Stimulated activated CD8-positive, alpha-beta memory T cell treated with anti-CD3 and anti-CD28 coated beads, Interleukin-7, amount 100 ng/mL, for 4 hours (primary cell): ENCODE results near the gene MAGI1.

Source experiments
- DNase-seq, 2 donors: peaks; one replicate each; pipeline ENCODE4 v3.0.0-alpha.2; 2020; ENCODE audit warnings: low read depth in 2 of 2

MAGI1 gene

DNA sequence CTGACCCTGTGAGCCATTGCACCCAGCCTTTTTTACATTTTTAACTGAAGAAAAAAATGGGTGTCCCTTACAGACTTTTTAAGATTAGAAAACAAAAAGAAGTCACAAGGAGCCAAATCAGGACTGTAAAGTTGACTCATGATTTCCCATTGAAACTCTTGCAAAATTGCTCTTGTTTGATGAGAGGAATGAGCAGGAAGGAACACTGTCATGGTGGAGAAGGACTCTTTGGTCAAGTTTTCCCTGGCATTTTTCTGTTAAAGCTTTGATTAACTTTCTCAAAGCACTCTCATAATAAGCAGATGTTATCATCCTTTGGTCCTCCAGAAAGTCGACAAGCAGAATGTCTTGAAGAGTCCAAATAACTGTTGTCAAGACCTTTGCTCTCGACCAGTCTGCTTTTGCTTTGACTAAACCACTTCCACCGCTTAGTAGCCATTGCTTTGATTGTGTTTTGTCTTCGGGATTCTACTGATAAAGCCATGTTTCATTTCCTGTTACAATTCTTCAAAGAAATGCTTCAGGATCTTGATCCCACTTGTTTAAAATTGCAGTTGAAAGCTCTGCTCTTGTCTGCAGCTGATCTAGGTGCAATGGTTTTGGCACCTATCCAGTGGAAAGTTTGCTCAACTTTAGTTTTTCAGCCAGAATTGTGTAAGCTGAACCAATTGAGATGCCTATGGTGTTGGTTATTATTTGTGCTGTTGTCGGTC, 369.4 kb downstream of the MAGI1 start:
- DNase-seq: no peak

- DNase-seq: no peak
Measured at GRCh38 chr3:65667963-65668362, 370.8 kb downstream of the MAGI1 start.

DNA sequence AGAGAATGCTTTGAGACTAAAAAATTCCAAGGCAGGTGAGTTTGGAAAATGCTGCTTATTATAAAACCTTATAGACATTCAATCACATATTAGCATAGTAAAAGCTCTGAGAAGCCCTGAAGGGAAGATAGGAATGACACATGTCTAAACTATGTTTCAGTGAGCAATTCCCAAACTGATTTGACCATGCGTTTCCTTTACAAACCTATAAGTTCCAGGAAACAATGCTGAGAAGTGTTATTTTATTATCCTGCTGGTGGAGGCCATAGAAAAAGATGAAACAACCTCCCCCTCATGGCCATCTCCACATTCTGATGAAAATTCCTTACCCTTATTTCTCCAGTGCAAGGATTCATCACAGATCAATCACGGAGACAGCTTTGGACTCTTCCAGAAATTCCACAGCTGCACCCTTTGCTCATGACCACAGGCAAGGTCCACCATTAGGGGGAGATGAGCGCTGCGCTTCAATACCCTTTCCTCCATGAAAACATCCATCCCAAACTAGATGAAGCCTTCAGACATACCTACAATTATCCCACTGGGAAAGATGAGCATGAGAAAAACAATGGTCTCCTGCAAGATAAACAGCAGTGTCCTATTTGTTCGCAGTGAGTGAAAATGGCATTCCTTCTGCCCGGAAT, 372.1 kb downstream of the MAGI1 start:
- DNase-seq: no peak

GRCh38 chr3:65665915-65666314, 372.8 kb downstream of the MAGI1 start:
- no peak for DNase-seq

- no peak for DNase-seq
Measured at GRCh38 chr3:65664931-65665330, 373.8 kb downstream of the MAGI1 start.

DNA sequence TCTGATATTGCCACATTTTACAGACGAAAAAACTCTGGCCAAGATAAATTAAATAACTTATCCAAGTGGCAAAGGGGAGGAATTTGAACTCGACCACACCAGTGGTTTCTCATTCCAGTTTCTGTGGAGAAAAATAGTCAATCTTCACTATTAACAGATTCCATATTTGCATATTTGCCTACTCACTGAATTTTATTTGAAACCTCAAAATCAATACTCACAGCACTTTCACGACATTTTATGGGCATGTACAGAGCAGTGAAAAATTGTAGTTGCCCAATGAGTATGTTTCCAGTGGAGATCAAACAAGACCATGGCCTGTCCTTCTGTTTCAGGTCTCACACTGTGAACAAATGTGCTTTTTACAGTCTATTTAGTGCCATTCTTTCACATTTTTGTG, 374.3 kb downstream of the MAGI1 start:
- no peak for DNase-seq

- DNase-seq: no peak
Measured at GRCh38 chr3:65662095-65662494, 376.6 kb downstream of the MAGI1 start.

- DNase-seq: no peak
Measured at GRCh38 chr3:65660000-65660598, 378.6 kb downstream of the MAGI1 start.

GRCh38 chr3:65659396-65659795, 379.3 kb downstream of the MAGI1 start:
- DNase-seq: no peak

GRCh38 chr3:65658401-65658800, 380.3 kb downstream of the MAGI1 start:
- no peak for DNase-seq

DNA sequence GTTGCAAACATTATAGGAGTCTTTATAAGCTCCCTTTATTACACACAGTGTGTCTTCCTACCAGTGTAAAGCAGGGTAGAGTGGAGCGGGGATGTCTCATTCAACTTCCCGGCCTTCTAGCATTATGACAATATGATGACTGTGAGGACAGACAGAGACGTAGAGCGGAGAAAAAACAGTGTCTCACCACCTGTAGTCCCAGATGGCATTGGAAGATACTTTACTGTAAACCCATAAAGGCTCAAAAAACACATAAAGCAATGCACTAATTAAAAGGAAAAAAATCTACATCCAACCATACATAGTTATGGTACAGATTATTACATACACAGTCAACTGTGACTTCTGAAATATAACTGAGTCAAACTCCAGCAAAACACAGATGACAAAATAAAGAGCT, 383.7 kb downstream of the MAGI1 start:
- no peak for DNase-seq

DNA sequence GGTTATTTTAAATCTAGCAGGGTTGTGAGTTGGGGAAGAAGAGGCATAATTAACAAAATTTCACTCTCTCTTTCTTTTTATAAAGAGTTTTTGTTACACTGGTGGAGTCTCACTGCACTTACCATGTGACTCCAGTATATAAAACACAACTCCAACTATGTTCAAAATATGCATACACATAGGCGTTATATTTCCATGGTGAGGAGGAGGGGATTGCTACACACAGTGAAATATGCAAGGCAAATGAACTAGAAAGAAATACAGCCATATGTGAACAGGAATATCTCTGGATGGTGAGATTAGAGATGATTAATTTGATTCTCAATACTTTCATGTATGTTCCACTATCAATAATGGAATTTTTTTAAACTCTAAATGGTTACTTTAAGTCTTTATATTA, 385.0 kb downstream of the MAGI1 start:
- DNase-seq: no peak

- no peak for DNase-seq
Measured at GRCh38 chr3:65650247-65650646, 388.5 kb downstream of the MAGI1 start.

DNA sequence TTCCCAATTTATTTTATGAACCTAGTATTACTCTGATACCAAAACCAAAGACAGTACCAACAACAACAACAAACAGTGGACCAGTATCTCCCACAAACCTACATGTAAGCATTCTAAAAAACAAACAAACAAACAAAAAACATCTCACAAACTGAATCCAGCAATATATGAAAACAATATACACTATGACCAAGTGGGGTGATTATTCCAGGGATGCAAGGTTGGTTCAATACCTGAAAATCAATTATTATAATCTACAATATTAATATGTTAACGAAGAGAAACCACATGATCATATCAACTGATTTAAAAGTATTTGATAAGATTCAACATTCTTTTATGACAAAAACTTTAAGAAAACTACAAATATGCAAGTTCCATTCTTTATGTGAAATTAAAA, 391.3 kb downstream of the MAGI1 start:
- DNase-seq: no peak

- DNase-seq: no peak
Measured at GRCh38 chr3:65642883-65643282, 395.8 kb downstream of the MAGI1 start.

- no peak for DNase-seq
Measured at GRCh38 chr3:65641777-65642176, 396.9 kb downstream of the MAGI1 start.

GRCh38 chr3:65641045-65641444, 397.7 kb downstream of the MAGI1 start:
- no peak for DNase-seq

DNA sequence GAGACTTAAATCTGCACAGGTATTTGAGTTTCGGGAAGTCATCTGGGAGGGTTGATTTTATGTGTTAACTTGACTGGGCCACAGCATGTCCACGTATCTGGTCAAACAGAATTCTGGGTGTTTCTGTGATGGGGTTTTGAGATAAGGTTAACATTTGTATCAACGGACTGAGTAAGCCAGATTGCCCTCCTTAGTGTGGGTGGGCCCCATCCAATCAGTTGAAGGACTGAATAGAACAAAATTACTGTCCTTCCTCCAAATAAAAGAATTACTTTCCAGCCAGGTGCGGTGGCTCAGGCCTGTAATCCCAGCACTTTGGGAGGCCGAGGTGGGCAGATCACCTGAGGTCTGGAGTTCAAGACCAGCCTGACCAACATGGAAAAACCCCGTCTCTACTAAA, 399.3 kb downstream of the MAGI1 start:
- no peak for DNase-seq

DNA sequence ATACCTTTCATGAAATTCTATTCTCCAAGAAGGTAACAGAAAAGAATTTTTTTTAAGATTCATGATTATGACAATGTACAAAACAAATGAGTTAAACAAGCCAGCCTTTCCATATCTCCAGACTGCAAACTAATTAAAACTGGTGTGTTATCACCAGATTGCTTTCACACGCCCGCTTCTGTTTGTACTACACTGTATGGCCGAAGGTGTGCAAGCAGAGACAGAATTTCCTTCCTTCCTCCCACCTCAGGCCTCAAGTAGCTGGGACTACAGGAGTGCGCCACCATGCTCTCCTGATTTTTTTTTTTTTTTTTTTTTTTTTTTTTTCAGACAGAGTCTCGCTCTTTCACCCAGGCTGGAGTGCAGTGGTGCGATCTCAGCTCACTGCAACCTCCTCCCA, 400.4 kb downstream of the MAGI1 start:
- no peak for DNase-seq

GRCh38 chr3:65636326-65636725, 402.4 kb downstream of the MAGI1 start:
- no peak for DNase-seq

DNA sequence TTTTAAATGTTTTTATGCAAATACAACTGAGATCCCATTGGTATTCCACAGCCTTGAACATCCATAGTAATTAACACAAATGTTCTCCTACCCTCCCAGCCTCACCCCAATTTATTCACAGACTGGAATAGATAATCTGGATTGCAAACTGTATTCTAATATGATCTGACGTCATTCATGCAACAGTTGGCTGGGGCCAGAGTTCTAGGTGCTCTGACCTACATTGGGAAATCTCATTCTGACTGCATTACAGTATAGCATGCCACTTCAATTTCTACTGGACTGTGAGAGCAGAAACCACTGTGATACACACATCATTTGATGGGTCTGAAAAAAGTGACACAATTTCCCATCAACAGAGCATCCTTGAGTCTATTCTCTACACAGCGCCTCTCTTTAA, 403.1 kb downstream of the MAGI1 start:
- DNase-seq: no peak

GRCh38 chr3:65633018-65633638, 405.6 kb downstream of the MAGI1 start:
- DNase-seq: no peak

GRCh38 chr3:65632414-65632813, 406.3 kb downstream of the MAGI1 start:
- no peak for DNase-seq
